K562 (cell line): ENCODE results near the gene ADORA1. TPM values are rescaled to one million over a fixed set of nuclear protein-coding genes. Genes with fewer than 3 reads are reported as not detected.

Experiments
- ATAC-seq: fragments of 200-7000 bp; cut with Tn5 transposase; 3 replicates; pipeline ENCODE4 v1.9.1; 2020; ENCODE audit warnings: moderate library complexity
- BruUV-seq: library from RNA; stranded (reverse); fragments of 400-500 nt; replicated peaks from 2 replicates; lab custom pipeline; 2021; lab: Mats Ljungman, UMichigan
- CTCF ChIA-PET: fragments of 300-600 bp; formaldehyde crosslinking; extraction: SDS; loops from one replicate; lab custom pipeline; 2021; ENCODE audit warnings: low intra/inter-chr PET ratio; lab: Yijun Ruan, JAX
- POLR2A ChIA-PET: fragments of 300-600, 350-650 bp; sonication (Branson Sonifier 250); formaldehyde crosslinking; extraction: SDS; loops from one replicate; lab custom pipeline; 2021; ENCODE audit warnings: antibody characterized with exemption, inconsistent platforms; lab: Yijun Ruan, JAX
- DNase-seq, 4 experiments: peaks; one replicate each; pipeline versions ENCODE4 v3.0.0 to v3.0.0-alpha.2; 2011 to 2018; ENCODE audit warnings: low spot score in 3 of 4, mixed read lengths in 3 of 4; ENCODE audit errors: extremely low read depth in 1 of 4
- FAIRE-seq: peaks from 2 replicates; lab custom pipeline; 2011; peaks lifted over from hg19 to GRCh38; lab: Jason Lieb, UNC
- H2AFZ ChIP-seq: 2 replicates; pipeline ENCODE4 v1.6.0; 2011; ENCODE audit warnings: low read depth, low read length, control low read depth, inconsistent platforms
- H3K27ac ChIP-seq: fragments of 200-600 bp; 3 replicates; pipeline ENCODE4 v1.8.0; 2011; ENCODE audit warnings: low read depth, mild to moderate bottlenecking, control low read depth, inconsistent platforms, low read length, moderate library complexity, mixed read lengths; ENCODE audit errors: extremely low read depth
- H3K27me3 ChIP-seq, 2 experiments: fragments of 300-600 bp in 1 of 2; 2 replicates in 1 of 2; 3 replicates in 1 of 2; pipeline versions ENCODE4 v1.6.0 to v1.8.0; 2011; ENCODE audit warnings: inconsistent platforms in 2 of 2, low read length in 2 of 2, mild to moderate bottlenecking in 1 of 2, mixed read lengths in 1 of 2, moderate library complexity in 1 of 2; ENCODE audit not compliant: control insufficient read depth in 2 of 2, insufficient read depth in 2 of 2
- H3K36me3 ChIP-seq: fragments of 300-600 bp; 3 replicates; pipeline ENCODE4 v1.8.0; 2011; ENCODE audit warnings: mild to moderate bottlenecking, low read length, inconsistent platforms; ENCODE audit not compliant: control insufficient read depth, insufficient read depth
- H3K4me1 ChIP-seq, 2 experiments: fragments of 200-600 bp in 1 of 2; replicated peaks in 1 of 2; 2 replicates in 1 of 2; 3 replicates in 1 of 2; pipeline versions ENCODE4 v1.5.1 to v1.8.0; 2011; ENCODE audit warnings: inconsistent platforms in 2 of 2, low read length in 2 of 2, mild to moderate bottlenecking in 1 of 2, mixed read lengths in 1 of 2, moderate library complexity in 1 of 2; ENCODE audit not compliant: control insufficient read depth in 2 of 2, insufficient read depth in 2 of 2
- H3K4me2 ChIP-seq: 2 replicates; pipeline ENCODE4 v1.6.1; 2011; ENCODE audit warnings: low read length, control low read depth, inconsistent platforms, mixed read lengths; ENCODE audit not compliant: insufficient read depth
- H3K4me3 ChIP-seq: fragments of 200-600 bp; sonication (generic), shearing (Covaris generic); 2 replicates; pipeline ENCODE4 v1.5.1; 2016; ENCODE audit warnings: control low read depth, inconsistent platforms
- H3K79me2 ChIP-seq: fragments of 200-600 bp; 3 replicates; pipeline ENCODE4 v1.8.0; 2011; ENCODE audit warnings: low read length, inconsistent platforms; ENCODE audit not compliant: control insufficient read depth, insufficient read depth
- H3K9ac ChIP-seq, 2 experiments: 2 replicates each; pipeline versions ENCODE4 v1.6.0 to v1.6.1; 2011; ENCODE audit warnings: low read depth in 2 of 2, low read length in 2 of 2, control low read depth in 1 of 2, inconsistent platforms in 1 of 2, mild to moderate bottlenecking in 1 of 2, mixed read lengths in 1 of 2; ENCODE audit not compliant: insufficient read depth in 1 of 2
- H3K9me1 ChIP-seq: one replicate; pipeline ENCODE4 v1.6.0; 2011; ENCODE audit warnings: inconsistent platforms, mild to moderate bottlenecking, low read length, moderate library complexity; ENCODE audit not compliant: control insufficient read depth, insufficient read depth
- H3K9me3 ChIP-seq: replicated peaks from 2 replicates; pipeline ENCODE4 v1.5.1; 2011; ENCODE audit warnings: low read depth, low read length, inconsistent platforms; ENCODE audit not compliant: control insufficient read depth, insufficient read depth
- H4K20me1 ChIP-seq: replicated peaks from 2 replicates; pipeline ENCODE4 v1.6.1; 2011; ENCODE audit warnings: low read length, inconsistent platforms, mixed read lengths; ENCODE audit not compliant: control insufficient read depth, insufficient read depth
- CTBP1 ChIP-seq: fragments of 450-650 bp; IDR thresholded peaks from 2 replicates; pipeline ENCODE4 v1.6.1; 2016; ENCODE audit warnings: borderline replicate concordance
- FOXP4 ChIP-seq: sonication (generic); formaldehyde crosslinking; IDR thresholded peaks from 2 replicates; pipeline ENCODE4 v1.8.0; 2022; ENCODE audit warnings: mild to moderate bottlenecking, missing genetic modification reagents, borderline replicate concordance
- GATAD2B ChIP-seq: fragments of 450-650 bp; IDR thresholded peaks from 2 replicates; pipeline ENCODE4 v1.6.1; 2017; ENCODE audit warnings: mild to moderate bottlenecking, borderline replicate concordance
- KAT2B ChIP-seq: IDR thresholded peaks from one replicate; pipeline ENCODE4 v1.6.1; 2012; ENCODE audit warnings: low read depth, mild to moderate bottlenecking, control low read depth, inconsistent platforms, low read length, moderate library complexity
- MCM5 ChIP-seq: fragments of 450-650 bp; IDR thresholded peaks from 2 replicates; pipeline ENCODE4 v1.6.1; 2016; ENCODE audit warnings: low read depth
- NR0B1 ChIP-seq: fragments of 450-650 bp; IDR thresholded peaks from one replicate; pipeline ENCODE4 v1.6.1; 2018; ENCODE audit warnings: mild to moderate bottlenecking, moderate library complexity; ENCODE audit not compliant: partially characterized antibody
- REST ChIP-seq, 2 experiments: fragments of 450-650 bp; formaldehyde crosslinking in 1 of 2; IDR thresholded peaks; 2 replicates each; pipeline versions ENCODE4 v1.4.0 to v1.6.1; 2014 to 2020; ENCODE audit warnings: mild to moderate bottlenecking in 2 of 2, borderline replicate concordance in 1 of 2, low read depth in 1 of 2
- RFX5 ChIP-seq: IDR thresholded peaks from 2 replicates; pipeline ENCODE4 v1.6.1; 2011; ENCODE audit warnings: low read depth, mild to moderate bottlenecking, improper control_type of control experiment, low read length
- TCF7L2 ChIP-seq: fragments of 150-350 bp; IDR thresholded peaks from 2 replicates; pipeline ENCODE4 v1.6.1; 2016; ENCODE audit warnings: low read depth, mild to moderate bottlenecking, low read length, moderate library complexity
- ZNF174 ChIP-seq: fragments of 250-450 bp; sonication (Bioruptor Pico); IDR thresholded peaks from 2 replicates; pipeline ENCODE4 v1.4.0; 2020; ENCODE audit warnings: mild to moderate bottlenecking
- WGBS: fragments of 100-300 bp; shearing (Covaris generic); methylation state at CpG from one replicate; pipeline ENCODE4 v1.1.6; 2016; ENCODE audit warnings: low coverage, mixed read lengths; ENCODE audit not compliant: insufficient coverage; ENCODE audit errors: missing lambda C conversion rate; 5-methylcytosine and 5-hydroxymethylcytosine counted together
- in situ Hi-C: fragments of 300-500 bp; cut with MboI; formaldehyde crosslinking; loops from 4 replicates; pipeline ENCODE4 v1.15.0; 2018; ENCODE audit warnings: inconsistent platforms, mixed read lengths
- intact Hi-C: fragments of 100-400 bp; cut with micrococcal nuclease; formaldehyde crosslinking; loops from 2 replicates; pipeline ENCODE4 v1.14.2; 2022
- polyA plus RNA-seq, 8 experiments: library from polyadenylated mRNA; depleted of rRNA in 4 of 8; stranded (reverse) in 5 of 8; unstranded in 3 of 8; fragments of >200 nt; fragmentation: Nextera tagmentation in 2 of 8; fragmentation: Illumina TruSeq in 1 of 8; extraction: Ambion mirVana in 2 of 8; extraction: Trizol in 1 of 8; gene quantifications; 2 replicates each; pipeline versions ENCODE4 v1.2.1 to v1.2.3, GENCODE V29; 2011 to 2014; ENCODE audit warnings: inconsistent platforms in 1 of 8, missing spikeins in 1 of 8
- total RNA-seq, 7 experiments: library from RNA; depleted of rRNA in 6 of 7; stranded (reverse); fragments of >200 nt in 6 of 7; fragmentation: Illumina TruSeq in 2 of 7; extraction: Trizol in 2 of 7; gene quantifications; 2 replicates each; pipeline versions ENCODE4 v1.2.1 to v1.2.3, GENCODE V29; 2011 to 2021; ENCODE audit warnings: low replicate concordance in 1 of 7

The ADORA1 gene
- total and polyA plus RNA-seq, 9 of the 15 experiments (the other 6 are each of a cell fraction or from before 2014, with no cell fraction given), result not detected

- BruUV-seq, result no TSS peak
- no peak for FAIRE-seq
- ChIA-PET CTCF (no interaction called here), POLR2A (no interaction called here)
- in situ Hi-C loops (no loop called here), intact Hi-C loops (no loop called here)
- Histone ChIP-seq H3K4me1 (peaks cover 0 to 5% of the 10 kb centered on the region in 2 experiments; a peak in 1 of 5 replicates), H3K9me1 (peaks cover 3% of the 10 kb centered on the region), H3K79me2 (no peaks in the 10 kb centered on the region), H3K9me3 (no peaks in the 10 kb centered on the region), H3K9ac (no peak overlapping the region), H3K27me3 (peaks cover 15 to 36% of the 10 kb centered on the region in 2 experiments; a peak in 4 of 5 replicates), H3K27ac (no peak overlapping the region), H4K20me1 (no peaks in the 10 kb centered on the region; the same call in 1 of the 2 replicates), H3K36me3 (no peaks in the 10 kb centered on the region), H3K4me3 (no peak overlapping the region), H3K4me2 (no peak overlapping the region), H2AFZ (no peak overlapping the region)
- no peak for DNase-seq
- ATAC-seq, result no peak
- 0% methylated on average over 7 of the region's 7 CpGs for WGBS
- no peak for TF ChIP-seq MCM5
- no peak for TF ChIP-seq REST (IDR thresholded peaks at IDR 0.05; ENCODE audit: borderline replicate concordance)
- TF ChIP-seq REST (CRISPR knock-in tag; IDR thresholded peaks at IDR 0.05; ENCODE audit: low read depth), result no peak
- no peak for TF ChIP-seq KAT2B
- no peak for TF ChIP-seq CTBP1
- TF ChIP-seq RFX5, result no peak
- no peak for TF ChIP-seq GATAD2B
- no peak for TF ChIP-seq TCF7L2
- TF ChIP-seq ZNF174, result no peak
- TF ChIP-seq NR0B1, result no peak
- no peak for TF ChIP-seq FOXP4 (CRISPR knock-in tag)
These were observed 13.3 kb upstream of the ADORA1 start for GRCh38 chr1:203114202-203114601.
